CD4-positive, alpha-beta T cell treated with Interleukin-17A for 1 hour (primary cell): Measurements from ENCODE around the gene NDUFB10.

Experiments used
- DNase-seq: peaks from one replicate; pipeline ENCODE4 v3.0.0-alpha.2; 2020

Gene NDUFB10

DNA sequence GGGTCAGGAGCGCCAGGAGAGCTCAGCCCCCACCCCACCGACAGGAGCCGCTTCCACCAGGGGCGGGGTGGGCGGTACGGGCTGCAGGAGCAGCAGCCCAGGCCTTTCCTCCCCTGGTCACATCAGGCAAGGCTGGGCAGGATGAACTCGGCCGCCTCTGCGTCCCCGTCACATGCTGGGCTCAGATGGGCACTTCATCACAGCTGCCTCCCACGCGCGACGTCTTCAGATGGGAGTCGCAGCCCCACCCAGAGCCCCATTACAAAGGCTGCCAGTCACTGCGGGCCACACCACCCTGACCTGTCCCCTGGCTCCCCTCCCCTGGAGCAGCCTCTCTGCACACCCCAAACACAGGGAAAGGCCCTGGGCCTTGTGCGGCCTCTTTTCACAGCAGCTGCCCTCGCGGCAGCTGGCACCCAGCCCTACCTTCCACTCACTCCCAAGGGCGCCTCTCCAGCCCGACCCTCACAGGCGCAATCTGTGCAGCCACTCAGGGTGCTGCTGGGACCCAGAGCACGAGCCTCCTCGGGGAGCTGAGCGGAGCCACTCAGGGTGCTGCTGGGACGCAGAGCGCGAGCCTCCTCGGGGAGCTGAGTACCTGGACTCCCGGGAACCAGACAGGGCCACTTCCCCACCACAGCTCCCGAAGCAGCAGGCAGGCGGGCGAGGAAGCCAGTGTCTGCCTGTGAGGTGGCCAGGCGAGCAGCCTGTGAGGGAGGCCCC is 45.6 kb downstream of the NDUFB10 start:
- no peak for DNase-seq

- no peak for DNase-seq
Measured at GRCh38 chr16:2005646-2006045, 46.3 kb downstream of the NDUFB10 start.

- DNase-seq: no peak
Measured at GRCh38 chr16:2006317-2006716, 47.0 kb downstream of the NDUFB10 start.

- DNase-seq: no peak
Measured at GRCh38 chr16:2007081-2007836, 47.9 kb downstream of the NDUFB10 start.

- DNase-seq: peak; percentile 32
Measured at GRCh38 chr16:2008009-2008526, 48.7 kb downstream of the NDUFB10 start.

- DNase-seq: no peak
Measured at GRCh38 chr16:2008631-2009163, 49.4 kb downstream of the NDUFB10 start.

DNA sequence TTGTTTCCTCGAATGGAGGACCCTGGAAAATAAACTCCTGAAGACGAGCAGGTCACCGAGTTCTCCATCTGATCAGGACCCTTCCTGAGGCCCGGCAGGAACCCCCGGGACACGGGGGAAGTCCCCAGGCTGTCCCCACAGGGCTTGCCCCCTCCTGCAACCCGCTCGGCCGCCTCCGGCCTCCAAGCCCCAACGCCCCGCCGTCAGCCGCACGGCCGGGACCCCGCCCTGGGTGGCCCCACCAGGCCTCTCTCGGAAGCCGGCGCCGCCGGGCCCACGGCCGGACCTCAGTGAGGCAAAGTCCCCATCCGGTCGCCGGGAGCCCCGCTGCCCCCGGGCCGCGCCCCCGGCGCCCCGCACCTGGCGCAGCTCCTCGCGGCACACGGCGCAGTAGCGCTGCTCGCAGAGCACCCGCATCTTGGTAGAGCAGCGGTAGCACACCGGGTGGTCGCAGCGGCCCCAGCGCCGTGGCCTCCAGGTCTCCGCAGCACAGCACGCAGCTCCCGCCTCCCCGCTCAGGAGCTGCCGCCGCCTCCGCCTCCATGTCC is 49.9 kb downstream of the NDUFB10 start:
- DNase-seq: no peak

GRCh38 chr16:2009791-2010510 is 50.6 kb downstream of the NDUFB10 start, which contains the start of gene ZNF598:
Gene ZNF598, minus strand, starts transcription at chr16:2009821.
- peak; percentile 81 for DNase-seq
